IMR-90 (cell line): Measurements from ENCODE around the gene RGS9. TPM values are rescaled to one million over a fixed set of nuclear protein-coding genes. Genes with fewer than 3 reads are reported as not detected.

ENCODE experiments used
- ATAC-seq: fragments of 200-7000 bp; cut with Tn5 transposase; 2 replicates; pipeline ENCODE4 v1.9.1; 2020; ENCODE audit warnings: low read depth, mild to moderate bottlenecking, moderate library complexity
- BruUV-seq: library from RNA; stranded (reverse); fragments of 400-500 nt; replicated peaks from 2 replicates; lab custom pipeline; 2021; lab: Mats Ljungman, UMichigan
- CTCF ChIA-PET: fragments of 300-600 bp; formaldehyde crosslinking; extraction: SDS; loops from one replicate; lab custom pipeline; 2021; ENCODE audit warnings: antibody characterized with exemption; lab: Yijun Ruan, JAX
- POLR2A ChIA-PET: fragments of 300-600 bp; sonication (Branson Sonifier 250); formaldehyde crosslinking; loops from one replicate; lab custom pipeline; 2022; ENCODE audit warnings: antibody characterized with exemption; ENCODE audit not compliant: unreplicated experiment; lab: Charles Lee
- DNase-seq: peaks from one replicate; pipeline ENCODE4 v3.0.0; 2013
- H2AFZ ChIP-seq: replicated peaks from 2 replicates; pipeline ENCODE3; 2013; ENCODE audit warnings: low read length, mild to moderate bottlenecking; ENCODE audit not compliant: poor library complexity
- H2AK5ac ChIP-seq: 2 replicates; pipeline ENCODE4 v1.6.1; 2013; ENCODE audit warnings: low read depth, low read length, inconsistent platforms
- H2AK9ac ChIP-seq: replicated peaks from 2 replicates; pipeline ENCODE3; 2013; ENCODE audit warnings: mild to moderate bottlenecking, low read depth, low read length, moderate library complexity; ENCODE audit not compliant: poor library complexity
- H2BK120ac ChIP-seq: 2 replicates; pipeline ENCODE4 v1.6.1; 2013; ENCODE audit warnings: low read depth, low read length, inconsistent platforms
- H2BK15ac ChIP-seq: 3 replicates; pipeline ENCODE4 v1.6.1; 2013; ENCODE audit warnings: low read depth, low read length, inconsistent platforms
- H2BK20ac ChIP-seq: 2 replicates; pipeline ENCODE4 v1.6.1; 2013; ENCODE audit warnings: low read depth, mild to moderate bottlenecking, inconsistent platforms, low read length, moderate library complexity
- H2BK5ac ChIP-seq: 2 replicates; pipeline ENCODE4 v1.6.1; 2013; ENCODE audit warnings: mild to moderate bottlenecking, low read depth, low read length, inconsistent platforms; ENCODE audit not compliant: poor library complexity, severe bottlenecking
- H3K14ac ChIP-seq: replicated peaks from 2 replicates; pipeline ENCODE4 v1.6.1; 2013; ENCODE audit warnings: low read depth, low read length, inconsistent platforms
- H3K18ac ChIP-seq: 2 replicates; pipeline ENCODE4 v1.6.1; 2013; ENCODE audit warnings: low read depth, low read length, control low read depth
- H3K23ac ChIP-seq: 2 replicates; pipeline ENCODE4 v1.6.1; 2013; ENCODE audit warnings: low read depth, low read length, inconsistent platforms
- H3K27ac ChIP-seq: 2 replicates; pipeline ENCODE4 v1.5.1; 2013; ENCODE audit warnings: mild to moderate bottlenecking, control low read depth, low read length; ENCODE audit not compliant: insufficient read depth
- H3K27me3 ChIP-seq: 2 replicates; pipeline ENCODE4 v1.6.1; 2013; ENCODE audit warnings: low read length; ENCODE audit not compliant: control insufficient read depth, insufficient read depth
- H3K36me3 ChIP-seq: 2 replicates; pipeline ENCODE4 v1.6.1; 2013; ENCODE audit warnings: low read length, mixed read lengths; ENCODE audit not compliant: control insufficient read depth, insufficient read depth
- H3K4ac ChIP-seq: 2 replicates; pipeline ENCODE4 v1.6.1; 2013; ENCODE audit warnings: low read depth, low read length, inconsistent platforms
- H3K4me1 ChIP-seq: 2 replicates; pipeline ENCODE4 v1.6.1; 2013; ENCODE audit warnings: low read length, mixed read lengths; ENCODE audit not compliant: control insufficient read depth, insufficient read depth
- H3K4me2 ChIP-seq: 2 replicates; pipeline ENCODE4 v1.6.1; 2013; ENCODE audit warnings: low read depth, mild to moderate bottlenecking, control low read depth, low read length, moderate library complexity
- H3K4me3 ChIP-seq: 2 replicates; pipeline ENCODE4 v1.5.1; 2013; ENCODE audit warnings: low read depth, mild to moderate bottlenecking, control low read depth, low read length, moderate library complexity; ENCODE audit not compliant: insufficient read depth
- H3K56ac ChIP-seq: 2 replicates; pipeline ENCODE4 v1.6.1; 2013; ENCODE audit warnings: low read length, inconsistent platforms; ENCODE audit not compliant: insufficient read depth; ENCODE audit errors: extremely low read depth
- H3K79me1 ChIP-seq, 2 experiments: 2 replicates each; pipeline ENCODE4 v1.6.1; 2013; ENCODE audit warnings: low read length in 2 of 2, inconsistent platforms in 1 of 2, low read depth in 1 of 2
- H3K9ac ChIP-seq: 2 replicates; pipeline ENCODE4 v1.6.1; 2013; ENCODE audit warnings: low read depth, low read length, control low read depth
- H3K9me1 ChIP-seq: 2 replicates; pipeline ENCODE4 v1.6.1; 2013; ENCODE audit warnings: low read length, inconsistent platforms; ENCODE audit not compliant: insufficient read depth
- H3K9me3 ChIP-seq: 2 replicates; pipeline ENCODE4 v1.6.1; 2013; ENCODE audit warnings: low read length; ENCODE audit not compliant: control insufficient read depth, insufficient read depth
- H4K20me1 ChIP-seq: 2 replicates; pipeline ENCODE4 v1.6.1; 2013; ENCODE audit warnings: low read length, inconsistent platforms; ENCODE audit not compliant: insufficient read depth
- H4K5ac ChIP-seq: 2 replicates; pipeline ENCODE4 v1.6.1; 2013; ENCODE audit warnings: mild to moderate bottlenecking, low read depth, low read length, control low read depth
- H4K8ac ChIP-seq, 2 experiments: 2 replicates each; pipeline ENCODE4 v1.6.1; 2013; ENCODE audit warnings: low read depth in 2 of 2, low read length in 2 of 2, control low read depth in 1 of 2, inconsistent platforms in 1 of 2
- H4K91ac ChIP-seq: 2 replicates; pipeline ENCODE4 v1.6.1; 2013; ENCODE audit warnings: low read depth, low read length, inconsistent platforms; ENCODE audit not compliant: insufficient read depth
- BHLHE40 ChIP-seq: fragments of 150-350 bp; IDR thresholded peaks from 2 replicates; pipeline ENCODE4 v1.6.1; 2016; ENCODE audit warnings: mild to moderate bottlenecking, low read depth, low read length
- CEBPB ChIP-seq: IDR thresholded peaks from 2 replicates; pipeline ENCODE4 v1.6.1; 2012; ENCODE audit warnings: low read depth, low read length, improper control_type of control experiment
- CHD1 ChIP-seq: IDR thresholded peaks from 2 replicates; pipeline ENCODE4 v1.6.1; 2012; ENCODE audit warnings: low read depth, low read length, improper control_type of control experiment
- ELK1 ChIP-seq: fragments of 150-350 bp; IDR thresholded peaks from 2 replicates; pipeline ENCODE4 v1.6.1; 2016; ENCODE audit warnings: low read depth, mild to moderate bottlenecking, low read length, moderate library complexity, borderline replicate concordance
- FOS ChIP-seq: fragments of 150-350 bp; IDR thresholded peaks from 2 replicates; pipeline ENCODE4 v1.6.1; 2016; ENCODE audit warnings: low read depth, low read length
- MAFK ChIP-seq: IDR thresholded peaks from 2 replicates; pipeline ENCODE4 v1.6.1; 2012; ENCODE audit warnings: low read depth, low read length, improper control_type of control experiment
- MAZ ChIP-seq: IDR thresholded peaks from 2 replicates; pipeline ENCODE4 v1.6.1; 2012; ENCODE audit warnings: low read depth, mild to moderate bottlenecking, low read length, improper control_type of control experiment, moderate library complexity, borderline replicate concordance
- MXI1 ChIP-seq: IDR thresholded peaks from 2 replicates; pipeline ENCODE4 v1.6.1; 2012; ENCODE audit warnings: low read depth, mild to moderate bottlenecking, low read length, moderate library complexity, borderline replicate concordance
- NFE2L2 ChIP-seq: fragments of 150-350 bp; IDR thresholded peaks from 2 replicates; pipeline ENCODE4 v1.6.1; 2016; ENCODE audit warnings: low read depth, mild to moderate bottlenecking, low read length
- POLR2A ChIP-seq: IDR thresholded peaks from 2 replicates; pipeline ENCODE4 v1.6.1; 2012; ENCODE audit warnings: mild to moderate bottlenecking, low read depth, low read length
- RAD21 ChIP-seq: IDR thresholded peaks from 2 replicates; pipeline ENCODE4 v1.6.1; 2012; ENCODE audit warnings: low read length, improper control_type of control experiment
- RCOR1 ChIP-seq: IDR thresholded peaks from 2 replicates; pipeline ENCODE4 v1.6.1; 2012; ENCODE audit warnings: mild to moderate bottlenecking, low read length, improper control_type of control experiment; ENCODE audit not compliant: insufficient replicate concordance
- RFX5 ChIP-seq: IDR thresholded peaks from 2 replicates; pipeline ENCODE4 v1.8.0; 2012; ENCODE audit warnings: low read depth, mild to moderate bottlenecking, low read length, moderate library complexity
- SMC3 ChIP-seq: fragments of 150-350 bp; IDR thresholded peaks from 2 replicates; pipeline ENCODE4 v1.6.1; 2016; ENCODE audit warnings: low read depth, mild to moderate bottlenecking, antibody characterized with exemption, low read length, moderate library complexity
- USF2 ChIP-seq: fragments of 150-350 bp; IDR thresholded peaks from 2 replicates; pipeline ENCODE4 v1.6.1; 2017; ENCODE audit warnings: mild to moderate bottlenecking, antibody characterized with exemption, low read length, low read depth
- WGBS, 2 experiments: methylation state at CpG; one replicate each; pipeline versions ENCODE4 v1.1.5 to v1.1.7; 2013; ENCODE audit warnings: missing lambda C conversion rate in 2 of 2; ENCODE audit not compliant: insufficient read length in 1 of 2; ENCODE audit errors: extremely low coverage in 2 of 2; 5-methylcytosine and 5-hydroxymethylcytosine counted together
- dilution Hi-C: fragments of 300-500 bp; cut with HindIII; formaldehyde crosslinking; loops from one replicate; pipeline ENCODE4 v1.14.3; 2018; ENCODE audit warnings: low sequenced_read_pairs; ENCODE audit not compliant: unreplicated experiment
- in situ Hi-C: fragments of 300-500 bp; cut with MboI; formaldehyde crosslinking; loops from 3 replicates; pipeline ENCODE4 v1.14.3; 2019; ENCODE audit warnings: low sequenced_read_pairs, inconsistent platforms, mixed read lengths
- intact Hi-C: fragments of 100-400 bp; cut with micrococcal nuclease; formaldehyde crosslinking; loops from 2 replicates; pipeline ENCODE4 v1.10.0; 2022
- polyA plus RNA-seq, 3 experiments: library from polyadenylated mRNA; depleted of rRNA; stranded (reverse); fragments of >200 nt; gene quantifications; 2 replicates each; pipeline ENCODE4 v1.2.3, GENCODE V29; 2012; ENCODE audit warnings: low replicate concordance in 1 of 3
- total RNA-seq: library from RNA; depleted of rRNA; stranded (reverse); fragments of >200 nt; gene quantifications from 2 replicates; pipeline ENCODE4 v1.2.3, GENCODE V29; 2012
- TF ChIP-seq, protein P1 (sequence below): conservative IDR thresholded peaks from 2 replicates; pipeline ENCODE4 v1.5.1; 2012; ENCODE audit warnings: mild to moderate bottlenecking, low read depth, low read length, improper control_type of control experiment

The RGS9 gene
- total and polyA plus RNA-seq, 2 of the 4 experiments (the other 2 are of a cell fraction) = 0.90 to 1.1 TPM

- Histone ChIP-seq H3K4ac (no peak overlapping the region), H3K79me1 (no peaks in the 10 kb centered on the region), H3K9me3 (no peaks in the 10 kb centered on the region), H4K8ac (no peak overlapping the region), H4K91ac (no peak overlapping the region), H3K4me3 (no peak overlapping the region), H2AFZ (no peak overlapping the region), H3K4me2 (no peak overlapping the region), H3K36me3 (no peaks in the 10 kb centered on the region), H2BK20ac (no peak overlapping the region), H2BK15ac (no peak overlapping the region), H4K20me1 (no peaks in the 10 kb centered on the region), H3K14ac (no peak overlapping the region), H2AK9ac (no peak overlapping the region), H2AK5ac (no peak overlapping the region), H3K27me3 (peaks cover 23% of the 10 kb centered on the region), H3K9ac (no peak overlapping the region), H3K27ac (no peak overlapping the region), H3K56ac (no peak overlapping the region), H2BK5ac (no peak overlapping the region), H3K4me1 (no peaks in the 10 kb centered on the region), H4K5ac (no peak overlapping the region), H3K18ac (no peak overlapping the region), H2BK120ac (no peak overlapping the region), H3K23ac (no peak overlapping the region), H3K9me1 (no peaks in the 10 kb centered on the region)
- no peak for ATAC-seq
- BruUV-seq = no TSS peak
- ChIA-PET POLR2A (no interaction called here), CTCF (no interaction called here)
- in situ Hi-C loops = loop anchor here (25.0 kb wide), 1 partner anchor 1413 kb away; no protein-coding TSS in a partner anchor
- WGBS, 2 experiments = no CpG with 5 or more reads among the region's 2 CpGs
- DNase-seq = no peak
- intact Hi-C loops = no loop called here
- TF ChIP-seq ELK1 = no peak
- TF ChIP-seq MAFK = no peak
- no peak for TF ChIP-seq RAD21
- TF ChIP-seq MXI1 = no peak
- no peak for TF ChIP-seq RCOR1
- TF ChIP-seq USF2 = no peak
- TF ChIP-seq SMC3 = no peak
- TF ChIP-seq RFX5 = no peak
- TF ChIP-seq, protein P1, sequence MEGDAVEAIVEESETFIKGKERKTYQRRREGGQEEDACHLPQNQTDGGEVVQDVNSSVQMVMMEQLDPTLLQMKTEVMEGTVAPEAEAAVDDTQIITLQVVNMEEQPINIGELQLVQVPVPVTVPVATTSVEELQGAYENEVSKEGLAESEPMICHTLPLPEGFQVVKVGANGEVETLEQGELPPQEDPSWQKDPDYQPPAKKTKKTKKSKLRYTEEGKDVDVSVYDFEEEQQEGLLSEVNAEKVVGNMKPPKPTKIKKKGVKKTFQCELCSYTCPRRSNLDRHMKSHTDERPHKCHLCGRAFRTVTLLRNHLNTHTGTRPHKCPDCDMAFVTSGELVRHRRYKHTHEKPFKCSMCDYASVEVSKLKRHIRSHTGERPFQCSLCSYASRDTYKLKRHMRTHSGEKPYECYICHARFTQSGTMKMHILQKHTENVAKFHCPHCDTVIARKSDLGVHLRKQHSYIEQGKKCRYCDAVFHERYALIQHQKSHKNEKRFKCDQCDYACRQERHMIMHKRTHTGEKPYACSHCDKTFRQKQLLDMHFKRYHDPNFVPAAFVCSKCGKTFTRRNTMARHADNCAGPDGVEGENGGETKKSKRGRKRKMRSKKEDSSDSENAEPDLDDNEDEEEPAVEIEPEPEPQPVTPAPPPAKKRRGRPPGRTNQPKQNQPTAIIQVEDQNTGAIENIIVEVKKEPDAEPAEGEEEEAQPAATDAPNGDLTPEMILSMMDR = no peak
- no peak for TF ChIP-seq POLR2A
- TF ChIP-seq NFE2L2 = no peak
- no peak for TF ChIP-seq MAZ
- TF ChIP-seq FOS = no peak
- no peak for TF ChIP-seq CEBPB
- no peak for TF ChIP-seq BHLHE40
- no peak for TF ChIP-seq CHD1
- dilution Hi-C loops = no loop called here
Observed at GRCh38 chr17:65249774-65250173, 112.6 kb downstream of the RGS9 start.
